Gastroesophageal sphincter (tissue), 4 donors: ENCODE results near the gene SLC25A45. TPM values are rescaled to one million over a fixed set of nuclear protein-coding genes. Genes with fewer than 3 reads are reported as not detected.

ENCODE experiments used
- ATAC-seq: fragments of 150-250 bp; one replicate; pipeline ENCODE4 v1.9.1; 2016; ENCODE audit warnings: mild to moderate bottlenecking, moderate library complexity
- H3K27ac ChIP-seq, 4 donors: fragments of 200-600 bp; sonication (generic) in 3 of 4; 1 replicate in 3 of 4; 2 replicates in 1 of 4; pipeline ENCODE4 v1.5.1; 2016 to 2019
- H3K27me3 ChIP-seq: fragments of 200-600 bp; sonication (generic); one replicate; pipeline ENCODE4 v1.5.1; 2019
- H3K36me3 ChIP-seq, 2 donors: fragments of 200-600 bp; sonication (generic); one replicate each; pipeline ENCODE4 v1.5.1; 2019; ENCODE audit warnings: control low read depth in 1 of 2
- H3K4me1 ChIP-seq, 3 donors: fragments of 200-600 bp; sonication (generic); 1 replicate in 2 of 3; 2 replicates in 1 of 3; pipeline ENCODE4 v1.5.1; 2016 to 2019; ENCODE audit warnings: control low read depth in 2 of 3
- H3K4me3 ChIP-seq, 2 donors: fragments of 200-600 bp; sonication (generic); one replicate each; pipeline ENCODE4 v1.5.1; 2019; ENCODE audit warnings: mild to moderate bottlenecking in 1 of 2, moderate library complexity in 1 of 2
- H3K9me3 ChIP-seq, 3 donors: fragments of 200-600 bp; sonication (generic); one replicate each; pipeline ENCODE4 v1.5.1; 2017 to 2019; ENCODE audit warnings: control low read depth in 2 of 3
- CTCF ChIP-seq, 4 experiments: fragments of 200-600 bp in 2 of 4; fragments of 450-650 bp in 2 of 4; sonication (generic) in 1 of 4; IDR thresholded peaks; one replicate each; pipeline ENCODE4 v1.5.1; 2017 to 2019; ENCODE audit warnings: antibody characterized with exemption in 4 of 4, mild to moderate bottlenecking in 2 of 4, moderate library complexity in 2 of 4
- EP300 ChIP-seq: sonication (generic); formaldehyde crosslinking; IDR thresholded peaks from one replicate; pipeline ENCODE4 v1.6.1; 2017; ENCODE audit warnings: antibody characterized with exemption, mild to moderate bottlenecking
- POLR2A ChIP-seq, 2 donors: fragments of 450-650 bp; IDR thresholded peaks; one replicate each; pipeline ENCODE4 v1.6.1; 2017; ENCODE audit warnings: antibody characterized with exemption in 2 of 2, mild to moderate bottlenecking in 2 of 2, moderate library complexity in 1 of 2
- POLR2AphosphoS5 ChIP-seq: sonication (generic); formaldehyde crosslinking; IDR thresholded peaks from one replicate; pipeline ENCODE4 v1.6.1; 2017; ENCODE audit warnings: antibody characterized with exemption
- WGBS, 2 donors: methylation state at CpG; one replicate each; pipeline ENCODE4 v1.1.5; 2018; ENCODE audit warnings: low coverage in 1 of 2; 5-methylcytosine and 5-hydroxymethylcytosine counted together
- total RNA-seq, 4 donors: library from RNA; depleted of rRNA; stranded (reverse); fragments of >200 nt; gene quantifications; one replicate each; pipeline ENCODE4 v1.1.0, GENCODE V29; 2016

The SLC25A45 gene
- total RNA-seq, 4 donors from 2014 or later = 3.7 to 11.5 (median 7.5) TPM

DNA sequence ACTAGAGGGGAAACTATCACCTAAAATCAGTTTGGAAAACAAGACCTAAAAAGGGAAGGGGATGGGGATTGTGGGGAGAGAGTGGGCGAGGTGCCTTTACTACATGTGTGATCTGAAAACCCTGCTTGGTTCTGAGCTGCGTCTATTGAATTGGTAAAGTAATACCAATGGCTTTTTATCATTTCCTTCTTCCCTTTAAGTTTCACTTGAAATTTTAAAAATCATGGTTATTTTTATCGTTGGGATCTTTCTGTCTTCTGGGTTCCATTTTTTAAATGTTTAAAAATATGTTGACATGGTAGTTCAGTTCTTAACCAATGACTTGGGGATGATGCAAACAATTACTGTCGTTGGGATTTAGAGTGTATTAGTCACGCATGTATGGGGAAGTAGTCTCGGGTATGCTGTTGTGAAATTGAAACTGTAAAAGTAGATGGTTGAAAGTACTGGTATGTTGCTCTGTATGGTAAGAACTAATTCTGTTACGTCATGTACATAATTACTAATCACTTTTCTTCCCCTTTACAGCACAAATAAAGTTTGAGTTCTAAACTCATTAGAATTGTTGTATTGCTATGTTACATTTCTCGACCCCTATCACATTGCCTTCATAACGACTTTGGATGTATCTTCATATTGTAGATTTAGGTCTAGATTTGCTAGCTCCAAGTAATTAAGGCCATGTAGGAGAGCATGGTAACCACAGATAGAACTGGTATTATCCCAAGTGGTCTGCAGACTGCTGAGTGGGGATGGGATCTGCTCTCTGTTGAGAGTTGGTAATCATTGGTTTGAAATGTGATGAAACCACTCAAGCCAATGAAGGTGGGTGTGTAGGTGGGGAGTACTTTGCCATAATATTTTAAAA lies 43.8 kb upstream of the SLC25A45 start:
- TF ChIP-seq POLR2AphosphoS5 (peak; percentile 73), POLR2A (IDR thresholded peaks at IDR 0.05) (no peak)
- H3K36me3 ChIP-seq = peaks cover 3 to 29% of the 10 kb centered on the region in 2 donors
- 0 to 1% methylated on average over 8 to 9 of the region's 9 CpGs for WGBS, 2 donors

GRCh38 chr11:65425105-65425970 lies 42.9 kb upstream of the SLC25A45 start:
- Histone ChIP-seq H3K4me1 (peaks cover 4 to 47% (median 11%) of the 10 kb centered on the region in 3 donors), H3K9me3 (no peaks in the 10 kb centered on the region), H3K27ac (peak overlapping the region; percentile 97 to 100 (median 98)), H3K4me3 (peak overlapping the region; percentile 57 to 81), H3K27me3 (no peaks in the 10 kb centered on the region), H3K36me3 (peaks cover 0 to 29% of the 10 kb centered on the region in 2 donors)
- ATAC-seq = no peak
- WGBS, 2 donors = 0 to 2% methylated on average over 3 to 9 of the region's 9 CpGs
- TF ChIP-seq POLR2A (IDR thresholded peaks at IDR 0.05) (peak; percentile 43 to 70), POLR2AphosphoS5 (peak; percentile 82), EP300 (no peak), CTCF (IDR thresholded peaks at IDR 0.05) (peak in 2 of 4 experiments; percentile 54 to 60)

More for the DNA sequence above, 43.8 kb upstream of the SLC25A45 start:
- no peak for ATAC-seq
- Histone ChIP-seq H3K4me1 (peaks cover 8 to 48% (median 10%) of the 10 kb centered on the region in 3 donors), H3K4me3 (peak overlapping the region; percentile 57 to 81), H3K27ac (peak overlapping the region; percentile 97 to 100 (median 98)), H3K27me3 (no peaks in the 10 kb centered on the region), H3K9me3 (no peaks in the 10 kb centered on the region)

DNA sequence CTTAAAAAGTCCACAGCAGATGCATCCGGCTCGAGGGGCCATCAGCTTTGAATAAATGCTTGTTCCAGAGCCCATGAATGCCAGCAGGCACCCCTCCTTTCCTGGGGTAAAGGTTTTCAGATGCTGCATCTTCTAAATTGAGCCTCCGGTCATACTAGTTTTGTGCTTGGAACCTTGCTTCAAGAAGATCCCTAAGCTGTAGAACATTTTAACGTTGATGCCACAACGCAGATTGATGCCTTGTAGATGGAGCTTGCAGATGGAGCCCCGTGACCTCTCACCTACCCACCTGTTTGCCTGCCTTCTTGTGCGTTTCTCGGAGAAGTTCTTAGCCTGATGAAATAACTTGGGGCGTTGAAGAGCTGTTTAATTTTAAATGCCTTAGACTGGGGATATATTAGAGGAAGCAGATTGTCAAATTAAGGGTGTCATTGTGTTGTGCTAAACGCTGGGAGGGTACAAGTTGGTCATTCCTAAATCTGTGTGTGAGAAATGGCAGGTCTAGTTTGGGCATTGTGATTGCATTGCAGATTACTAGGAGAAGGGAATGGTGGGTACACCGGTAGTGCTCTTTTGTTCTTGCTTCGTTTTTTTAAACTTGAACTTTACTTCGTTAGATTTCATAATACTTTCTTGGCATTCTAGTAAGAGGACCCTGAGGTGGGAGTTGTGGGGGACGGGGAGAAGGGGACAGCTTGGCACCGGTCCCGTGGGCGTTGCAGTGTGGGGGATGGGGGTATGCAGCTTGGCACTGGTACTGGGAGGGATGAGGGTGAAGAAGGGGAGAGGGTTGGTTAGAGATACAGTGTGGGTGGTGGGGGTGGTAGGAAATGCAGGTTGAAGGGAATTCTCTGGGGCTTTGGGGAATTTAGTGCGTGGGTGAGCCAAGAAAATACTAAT lies 42.0 kb upstream of the SLC25A45 start:
- ATAC-seq = no peak
- Histone ChIP-seq H3K36me3 (peaks cover 0 to 29% of the 10 kb centered on the region in 2 donors), H3K4me1 (peaks cover 2 to 47% (median 13%) of the 10 kb centered on the region in 3 donors), H3K27me3 (no peaks in the 10 kb centered on the region), H3K4me3 (peak overlapping the region; percentile 57 to 81), H3K27ac (peak overlapping the region; percentile 97 to 100 (median 98)), H3K9me3 (no peaks in the 10 kb centered on the region)
- TF ChIP-seq POLR2AphosphoS5 (peak; percentile 79), EP300 (no peak), CTCF (IDR thresholded peaks at IDR 0.05) (peak in 1 of 4 experiments; percentile 8), POLR2A (IDR thresholded peaks at IDR 0.05) (peak in 1 of 2 donors; percentile 20)
- WGBS, 2 donors = 0 to 1% methylated on average over 13 to 17 of the region's 18 CpGs

DNA sequence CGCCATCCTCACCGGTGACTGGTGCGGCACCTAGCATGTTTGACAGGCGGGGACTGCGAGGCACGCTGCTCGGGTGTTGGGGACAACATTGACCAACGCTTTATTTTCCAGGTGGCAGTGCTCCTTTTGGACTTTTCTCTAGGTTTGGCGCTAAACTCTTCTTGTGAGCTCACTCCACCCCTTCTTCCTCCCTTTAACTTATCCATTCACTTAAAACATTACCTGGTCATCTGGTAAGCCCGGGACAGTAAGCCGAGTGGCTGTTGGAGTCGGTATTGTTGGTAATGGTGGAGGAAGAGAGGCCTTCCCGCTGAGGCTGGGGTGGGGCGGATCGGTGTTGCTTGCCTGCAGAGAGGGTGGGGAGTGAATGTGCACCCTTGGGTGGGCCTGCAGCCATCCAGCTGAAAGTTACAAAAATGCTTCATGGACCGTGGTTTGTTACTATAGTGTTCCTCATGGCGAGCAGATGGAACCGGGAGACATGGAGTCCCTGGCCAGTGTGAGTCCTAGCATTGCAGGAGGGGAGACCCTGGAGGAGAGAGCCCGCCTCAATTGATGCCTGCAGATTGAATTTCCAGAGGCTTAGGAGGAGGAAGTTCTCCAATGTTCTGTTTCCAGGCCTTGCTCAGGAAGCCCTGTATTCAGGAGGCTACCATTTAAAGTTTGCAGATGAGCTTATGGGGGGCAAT lies 41.2 kb upstream of the SLC25A45 start:
- Histone ChIP-seq H3K36me3 (peaks cover 0 to 29% of the 10 kb centered on the region in 2 donors), H3K4me1 (peaks cover 2 to 47% (median 16%) of the 10 kb centered on the region in 3 donors), H3K4me3 (peak overlapping the region; percentile 57 to 81), H3K27ac (peak overlapping the region; percentile 97 to 100 (median 98)), H3K9me3 (no peaks in the 10 kb centered on the region), H3K27me3 (no peaks in the 10 kb centered on the region)
- no peak for ATAC-seq
- WGBS, 2 donors = 2 to 3% methylated on average over 10 to 11 of the region's 19 CpGs
- TF ChIP-seq EP300 = no peak
- TF ChIP-seq POLR2A (IDR thresholded peaks at IDR 0.05) = no peak
- TF ChIP-seq POLR2AphosphoS5 = peak; percentile 60
- TF ChIP-seq CTCF (IDR thresholded peaks at IDR 0.05) = peak in 1 of 4 experiments; percentile 3
